Midbrain (tissue), 1 donor: ENCODE results near the gene TSPAN31.
A peak's percentile ranks its signal among the peaks of the same experiment; 100 is the strongest.

ENCODE experiments used
- DNase-seq: peaks from one replicate; lab custom pipeline; 2025; lab: John Stamatoyannopoulos, UW

Gene TSPAN31

DNA sequence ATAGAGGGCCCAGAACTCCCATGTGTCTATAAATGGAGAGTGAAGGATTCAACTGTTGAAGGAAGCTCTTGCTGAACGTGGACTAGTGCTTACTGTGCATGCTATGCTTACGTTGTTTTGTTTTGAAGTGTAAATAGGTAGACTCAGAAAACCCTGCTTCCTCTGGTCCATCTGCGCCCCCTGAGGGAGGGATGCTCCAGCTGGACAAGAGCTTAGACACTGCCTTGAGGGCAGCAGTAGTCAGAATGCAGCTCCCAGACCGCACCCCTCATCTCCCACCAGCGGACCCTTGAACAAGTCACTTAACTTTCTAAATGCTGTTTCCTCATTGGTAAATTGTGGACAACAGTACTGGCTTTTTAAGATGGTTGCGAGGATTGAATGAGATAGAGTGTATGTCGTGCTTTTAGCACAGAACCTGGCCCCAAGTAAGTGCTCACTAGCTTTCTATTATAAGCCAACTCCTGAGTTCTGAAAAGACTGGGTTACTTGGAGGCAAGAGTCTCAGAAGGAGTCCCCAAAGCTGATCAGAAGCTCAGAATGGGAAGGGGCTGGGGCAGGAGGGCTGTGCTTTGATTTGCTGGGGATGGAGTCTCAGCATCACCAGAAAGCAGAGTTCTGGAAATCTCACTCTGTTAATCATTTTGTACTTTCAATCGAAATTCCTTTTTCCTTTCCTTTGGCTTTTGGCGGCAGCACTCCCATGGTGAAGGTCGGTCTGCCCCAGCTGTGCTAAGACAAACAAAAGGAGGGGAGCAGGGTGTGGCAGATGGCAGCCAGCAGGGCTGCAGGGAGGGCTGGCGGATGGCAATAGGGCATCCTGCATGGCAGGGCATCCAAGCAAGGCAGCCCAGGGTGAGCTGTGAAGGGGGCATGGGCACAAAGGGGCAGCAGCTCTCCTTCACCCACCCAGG, 21.9 kb upstream of the TSPAN31 start:
- DNase-seq, result no peak

GRCh38 chr12:57723630-57723962, 21.2 kb upstream of the TSPAN31 start:
- DNase-seq, result no peak

DNA sequence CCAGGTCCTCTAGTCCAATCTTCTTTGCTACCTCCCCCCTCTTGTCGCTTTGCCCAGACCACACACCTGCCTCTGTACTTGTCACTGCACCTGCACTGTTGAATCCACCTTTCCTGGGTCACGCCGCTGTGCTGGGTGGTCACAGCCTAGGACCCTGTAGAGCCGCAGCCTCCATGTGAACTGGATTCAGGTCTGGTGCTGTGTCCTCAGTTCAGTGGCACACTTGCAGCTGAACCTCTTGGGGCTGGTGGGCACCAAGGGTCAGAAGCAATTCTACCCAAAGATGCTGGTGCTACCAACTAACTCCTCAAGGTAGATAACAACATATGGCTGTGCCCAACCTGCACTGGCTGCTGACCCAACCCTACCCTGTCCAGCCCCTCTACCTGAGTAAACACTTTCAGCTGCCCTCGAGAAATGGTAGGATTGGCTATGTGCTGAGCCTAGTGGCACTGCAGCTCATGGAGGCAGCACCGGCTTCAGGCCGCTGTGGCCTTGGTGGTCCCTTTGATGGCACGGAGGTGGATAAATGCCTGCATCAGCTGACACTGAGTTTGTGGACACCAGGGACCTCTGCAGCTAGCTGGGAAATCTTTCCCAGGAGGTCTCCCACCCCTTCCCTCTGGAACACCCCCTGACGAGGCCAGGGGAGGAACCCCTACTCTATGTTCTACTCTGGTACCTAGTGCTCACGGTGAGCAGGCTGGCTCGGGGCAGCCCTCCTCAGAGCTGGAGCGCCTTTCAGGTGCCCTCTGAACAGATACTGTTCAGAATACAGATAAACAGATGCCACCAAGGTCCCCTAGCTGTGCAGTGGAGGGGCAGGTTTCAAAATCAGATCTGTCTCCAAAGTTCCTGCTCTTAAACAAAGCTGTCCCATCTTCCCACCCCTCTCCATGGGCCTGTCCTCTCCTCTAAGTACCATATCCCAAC, 20.6 kb upstream of the TSPAN31 start:
- DNase-seq, result no peak

DNA sequence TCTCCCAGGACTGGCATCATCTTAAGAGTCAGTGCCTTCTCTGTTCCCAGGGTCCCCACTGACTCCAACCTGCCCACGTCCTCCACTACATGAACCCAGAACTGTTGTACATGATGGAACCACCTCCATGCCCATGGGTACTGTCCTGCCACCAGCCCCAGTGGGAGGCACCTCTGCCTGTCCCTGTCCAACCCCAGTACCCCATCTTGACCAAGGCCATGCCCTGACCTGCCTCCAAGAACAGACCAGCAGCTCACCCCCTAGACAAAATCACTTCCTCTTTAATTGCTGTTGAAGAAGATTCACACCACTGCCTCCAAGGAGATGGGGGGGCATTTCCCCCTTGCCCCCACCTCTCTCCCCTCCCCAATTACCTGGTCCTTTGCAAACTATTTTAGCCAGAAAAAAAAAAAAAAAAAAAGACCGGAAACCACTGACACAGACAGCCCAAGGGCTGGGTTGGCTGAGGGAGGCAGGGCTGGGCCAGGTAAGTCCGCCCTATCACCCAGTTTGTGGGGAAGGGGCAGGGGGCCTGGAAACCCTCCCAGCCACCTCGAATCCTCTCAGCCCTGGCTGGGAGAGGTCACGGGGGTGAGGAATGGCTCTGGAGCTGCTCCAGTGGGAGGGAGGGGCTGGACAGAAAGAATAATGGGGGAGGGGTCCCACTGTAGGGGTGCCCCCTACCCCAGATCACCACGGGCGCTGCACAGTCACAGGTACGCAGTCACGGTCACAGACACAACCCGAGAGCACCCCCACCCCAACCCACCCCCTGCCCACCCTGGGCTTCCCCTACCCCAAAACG, 19.7 kb upstream of the TSPAN31 start:
- no peak for DNase-seq

- no peak for DNase-seq
Observed at GRCh38 chr12:57725851-57726150, 19.0 kb upstream of the TSPAN31 start.

GRCh38 chr12:57726151-57726883, 18.5 kb upstream of the TSPAN31 start:
- peak; percentile 41 for DNase-seq

DNA sequence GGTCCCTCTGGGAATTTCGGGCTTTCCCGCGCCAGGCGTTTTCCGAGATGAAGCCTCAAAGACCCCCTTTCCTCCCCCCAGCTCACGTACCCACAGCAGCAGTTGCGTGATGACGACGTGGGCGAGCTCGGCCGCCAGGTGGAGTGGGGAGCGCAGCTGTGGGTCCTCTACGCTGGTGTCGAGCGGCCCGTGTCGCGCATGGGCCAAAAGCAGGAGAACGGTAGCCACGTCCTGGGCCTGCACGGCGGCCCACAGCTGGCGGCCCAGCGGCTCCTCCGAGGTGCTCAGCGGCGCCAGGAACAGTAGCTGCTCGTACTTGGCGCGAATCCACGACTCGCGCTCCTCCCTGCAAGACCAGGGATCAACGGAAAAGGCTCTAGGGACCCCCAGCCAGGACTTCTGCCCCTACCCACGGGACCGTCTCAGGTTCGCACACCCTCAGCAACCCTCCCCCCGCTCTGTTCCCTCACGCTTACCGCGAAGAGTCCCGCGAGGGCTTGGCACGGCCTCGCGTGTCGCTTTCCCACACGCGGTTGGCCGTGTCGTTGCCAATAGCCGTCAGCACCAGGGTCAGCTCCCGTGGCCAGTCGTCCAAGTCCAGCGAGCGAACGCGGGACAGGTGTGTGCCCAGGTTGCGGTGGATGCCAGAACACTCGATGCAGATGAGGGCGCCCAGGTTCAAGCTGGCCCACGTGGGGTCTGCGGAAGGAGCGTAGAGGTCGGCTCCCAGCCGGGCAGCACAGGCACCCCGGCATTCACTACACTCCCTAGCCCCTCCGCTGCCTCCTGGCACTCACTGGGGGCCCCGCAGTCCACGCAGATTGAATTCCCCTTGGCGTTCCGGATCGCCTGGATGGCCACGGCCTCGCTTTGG, 17.7 kb upstream of the TSPAN31 start:
- no peak for DNase-seq

DNA sequence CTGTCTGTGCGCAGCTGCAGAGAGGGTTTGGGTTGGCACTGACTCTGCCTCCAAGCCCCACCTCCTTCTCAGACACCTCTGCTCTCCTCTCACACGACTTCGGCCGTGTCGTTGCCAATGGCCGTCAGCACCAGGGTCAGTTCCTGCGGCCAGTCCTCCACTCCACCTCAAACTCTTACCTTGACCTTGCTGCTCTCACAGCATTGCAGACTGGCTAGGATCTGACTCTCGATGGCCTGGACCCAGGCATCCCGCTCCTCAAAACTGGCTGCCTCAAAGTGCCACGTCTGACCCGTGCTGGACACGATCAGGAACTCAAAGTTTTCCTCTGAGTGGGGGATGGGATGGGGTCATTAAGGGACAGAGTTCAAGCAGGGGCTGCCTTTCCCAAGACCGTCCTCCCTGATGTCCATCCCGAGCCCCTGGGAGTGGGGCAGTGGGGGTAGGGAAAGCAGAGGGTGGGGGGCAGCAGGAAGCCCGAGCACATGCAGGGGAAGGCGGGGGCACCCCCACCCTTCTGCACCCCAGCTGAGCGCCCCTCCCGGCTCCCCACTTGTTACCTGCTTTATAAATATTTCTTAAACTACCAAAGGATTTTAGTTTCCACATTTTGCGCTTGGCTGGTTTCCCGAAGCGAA, 17.0 kb upstream of the TSPAN31 start:
- DNase-seq, result no peak

DNA sequence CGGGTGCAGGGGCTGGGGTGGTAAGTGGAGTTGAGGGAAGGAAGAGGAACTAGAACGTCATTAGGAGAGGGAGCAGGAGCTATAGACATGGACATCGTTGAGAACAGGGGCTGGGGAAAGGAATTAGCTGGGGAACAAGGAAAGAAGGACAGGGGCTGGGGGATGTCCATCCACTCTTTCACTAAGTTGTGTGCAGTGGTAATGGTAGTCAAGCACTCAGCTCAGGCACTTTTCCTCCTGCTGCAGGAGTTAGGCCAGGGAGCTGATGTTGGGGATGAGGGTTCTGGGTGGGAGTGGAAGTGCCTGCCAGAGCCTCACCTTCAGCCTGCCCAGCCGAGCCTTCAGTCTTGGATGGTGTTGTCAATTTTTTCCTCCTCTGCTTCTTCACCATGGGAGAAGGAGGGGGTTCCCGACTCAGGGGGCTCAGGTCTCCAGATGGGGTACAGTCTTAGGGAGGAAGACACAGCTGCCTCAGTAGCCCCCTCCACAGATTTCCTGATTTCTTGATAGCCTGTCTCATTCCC, 15.5 kb upstream of the TSPAN31 start:
- no peak for DNase-seq

- DNase-seq, result no peak
Observed at GRCh38 chr12:57730336-57731067, 14.3 kb upstream of the TSPAN31 start.

DNA sequence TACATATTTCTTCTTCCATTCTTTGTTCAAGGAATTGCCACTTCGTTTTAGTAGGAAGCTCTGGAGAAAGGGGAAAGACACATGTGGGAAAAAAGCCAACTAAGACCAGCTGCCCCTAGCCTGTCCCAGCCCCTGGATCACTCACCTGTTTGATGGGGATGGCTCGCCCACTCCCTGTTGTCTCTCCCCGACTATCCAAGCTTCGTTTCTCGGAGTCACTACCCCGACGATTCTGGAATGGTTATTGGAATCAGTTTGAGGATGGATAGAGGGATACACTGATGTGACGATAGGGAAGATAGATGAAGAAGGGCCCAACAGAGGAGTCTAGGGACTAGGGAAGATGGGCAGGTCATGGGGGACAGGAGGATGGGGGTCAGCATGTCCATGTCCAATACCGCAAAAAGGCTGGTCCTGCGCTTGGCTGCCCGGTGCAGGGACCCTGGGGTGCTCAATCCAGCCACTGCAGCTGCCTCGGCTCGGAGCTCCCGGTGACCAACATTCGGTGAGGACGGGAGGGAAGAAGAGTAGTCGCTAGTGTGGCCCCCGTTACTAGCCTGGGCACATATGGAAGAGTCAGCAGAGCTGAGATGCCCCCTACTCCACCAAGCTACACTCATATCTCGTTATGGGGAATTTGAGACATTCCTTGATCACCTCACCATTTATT, 13.3 kb upstream of the TSPAN31 start:
- DNase-seq, result no peak

DNA sequence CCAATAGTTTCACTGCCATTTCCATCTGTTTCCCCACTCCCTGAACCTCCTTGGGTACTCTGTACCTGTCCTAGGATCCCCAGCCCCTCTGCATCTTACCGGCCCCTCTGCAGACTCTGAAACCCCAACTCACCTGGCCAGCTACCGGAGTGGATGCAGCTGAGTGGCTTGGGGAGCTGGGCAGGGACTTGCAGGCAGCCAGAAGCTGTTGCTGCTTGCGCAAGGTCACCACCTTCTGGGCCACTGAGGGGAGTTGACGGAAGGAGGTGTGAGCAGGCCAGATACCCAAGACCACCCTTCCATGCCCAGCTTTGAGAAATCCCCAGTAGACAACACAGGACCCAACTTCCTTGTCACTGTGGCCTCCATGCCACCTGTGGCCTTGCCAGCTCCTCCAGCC, 12.6 kb upstream of the TSPAN31 start:
- DNase-seq, result no peak

- no peak for DNase-seq
Observed at GRCh38 chr12:57732726-57733593, 11.9 kb upstream of the TSPAN31 start.

- DNase-seq, result no peak
Observed at GRCh38 chr12:57733928-57734327, 10.9 kb upstream of the TSPAN31 start.

- no peak for DNase-seq
Observed at GRCh38 chr12:57734591-57734990, 10.2 kb upstream of the TSPAN31 start.

DNA sequence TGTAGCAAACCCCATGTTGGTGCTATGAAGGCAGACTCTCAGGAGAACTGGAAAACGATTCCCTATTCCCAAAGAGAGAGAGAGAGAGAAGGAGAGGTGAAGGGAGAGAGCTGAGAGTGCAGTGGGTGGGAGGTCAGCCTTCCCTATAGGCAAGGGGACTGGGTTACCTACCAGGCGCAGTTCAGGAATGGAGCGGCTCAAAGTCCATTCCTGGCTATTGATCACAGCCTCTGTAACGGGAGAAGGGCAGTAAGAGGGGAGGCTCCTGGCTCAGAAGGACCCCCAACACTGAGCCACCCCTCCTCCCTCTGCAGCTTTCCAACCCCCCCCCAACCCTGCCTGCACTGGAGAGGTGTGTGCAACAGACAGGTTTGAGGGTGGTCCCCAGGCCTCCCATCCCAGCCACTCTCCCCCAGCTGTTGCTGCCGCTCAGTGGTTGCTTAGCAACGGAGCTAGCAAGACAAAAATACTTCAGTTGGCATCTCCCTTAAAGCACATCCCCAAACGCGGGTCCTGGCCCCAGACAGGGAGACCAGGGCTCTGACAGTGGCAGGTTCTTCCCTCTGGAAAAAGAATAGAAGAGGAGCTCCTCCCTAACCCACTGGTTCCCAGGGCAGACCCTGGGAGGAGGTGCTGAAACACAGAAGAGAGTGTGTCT, 9.5 kb upstream of the TSPAN31 start:
- DNase-seq, result no peak
